ENCODE data around the gene C6orf120.

Gene C6orf120

GRCh38 chr6:169751242-169752073 is 49.5 kb downstream of the C6orf120 start, which contains the start of the genes DYNLT2 and ERMARD:
Gene DYNLT2 (minus strand): TSS chr6:169751572. CDS start chr6:169751458, 114 bp downstream.
Gene ERMARD (plus strand): TSS chr6:169751622. CDS start chr6:169751658, 36 bp downstream.
- peak; percentile 95 for DNase-seq
- TF ChIP-seq CTCF (IDR thresholded peaks at IDR 0.05; ENCODE audit: low read depth, low read length), result no peak
- Histone ChIP-seq H3K9me3 (no peaks in the 10 kb centered on the region), H3K27me3 (no peaks in the 10 kb centered on the region), H3K4me3 (ENCODE audit: low read depth, low read length) (peak within 1 kb of the TSS; percentile 92), H3K36me3 (no peaks in the 10 kb centered on the region), H3K4me1 (no peaks in the 10 kb centered on the region; the same call in 1 of the 2 replicates)

- TF ChIP-seq CTCF (IDR thresholded peaks at IDR 0.05; ENCODE audit: low read depth, low read length), result no peak
- Histone ChIP-seq H3K9me3 (no peaks in the 10 kb centered on the region), H3K36me3 (no peaks in the 10 kb centered on the region), H3K27me3 (no peaks in the 10 kb centered on the region), H3K4me1 (no peaks in the 10 kb centered on the region; the same call in 1 of the 2 replicates), H3K4me3 (ENCODE audit: low read depth, low read length) (peak overlapping the region; percentile 92)
- DNase-seq, result no peak
Observed at GRCh38 chr6:169752074-169752623, 50.2 kb downstream of the C6orf120 start.
